HepG2 (cell line): Measurements from ENCODE around the gene NTN4. TPM values are rescaled to one million over a fixed set of nuclear protein-coding genes. Genes with fewer than 3 reads are reported as not detected.

ENCODE experiments used
- ATAC-seq: fragments of 200-7000 bp; cut with Tn5 transposase; 3 replicates; pipeline ENCODE4 v1.9.1; 2020; ENCODE audit warnings: mild to moderate bottlenecking, moderate library complexity
- BruUV-seq: library from RNA; stranded (reverse); fragments of 400-500 nt; replicated peaks from 2 replicates; lab custom pipeline; 2021; lab: Mats Ljungman, UMichigan
- CTCF ChIA-PET: fragments of 300-600 bp; formaldehyde crosslinking; extraction: SDS; loops from one replicate; lab custom pipeline; 2021; ENCODE audit warnings: low total read pairs, inconsistent platforms, low intra/inter-chr PET ratio; lab: Yijun Ruan, JAX
- POLR2A ChIA-PET: fragments of 350-600 bp; sonication (Branson Sonifier 250); formaldehyde crosslinking; loops from one replicate; lab custom pipeline; 2020; ENCODE audit warnings: antibody characterized with exemption, inconsistent platforms; lab: Yijun Ruan, JAX
- DNase-seq: peaks from one replicate; pipeline ENCODE4 v3.0.0-alpha.2; 2015; ENCODE audit warnings: low spot score
- FAIRE-seq: peaks from 3 replicates; lab custom pipeline; 2011; peaks lifted over from hg19 to GRCh38; lab: Jason Lieb, UNC
- H2AFZ ChIP-seq: one replicate; pipeline ENCODE4 v1.6.1; 2011; ENCODE audit warnings: low read length, inconsistent platforms
- H3K27ac ChIP-seq: fragments of 300-600 bp; 3 replicates; pipeline ENCODE4 v1.8.0; 2011; ENCODE audit warnings: mixed run types, mild to moderate bottlenecking, mixed read lengths, low read length, inconsistent platforms; ENCODE audit not compliant: insufficient read depth; ENCODE audit errors: extremely low read length
- H3K27me3 ChIP-seq, 2 experiments: fragments of 200-600 bp in 1 of 2; 2 replicates in 1 of 2; 3 replicates in 1 of 2; pipeline versions ENCODE4 v1.6.0 to v1.8.0; 2011; ENCODE audit warnings: low read length in 2 of 2, mild to moderate bottlenecking in 2 of 2, moderate library complexity in 2 of 2, inconsistent platforms in 1 of 2; ENCODE audit not compliant: insufficient read depth in 2 of 2, control insufficient read depth in 1 of 2
- H3K36me3 ChIP-seq, 2 experiments: fragments of 200-600 bp in 1 of 2; replicated peaks in 1 of 2; 2 replicates in 1 of 2; 3 replicates in 1 of 2; pipeline versions ENCODE4 v1.5.1 to v1.8.0; 2011; ENCODE audit warnings: low read length in 2 of 2, inconsistent platforms in 1 of 2; ENCODE audit not compliant: insufficient read depth in 2 of 2, control insufficient read depth in 1 of 2
- H3K4me1 ChIP-seq: 2 replicates; pipeline ENCODE4 v1.5.1; 2012; ENCODE audit warnings: low read length, inconsistent platforms; ENCODE audit not compliant: insufficient read depth
- H3K4me2 ChIP-seq: 2 replicates; pipeline ENCODE4 v1.6.0; 2011; ENCODE audit warnings: low read depth, low read length, inconsistent platforms
- H3K4me3 ChIP-seq, 3 experiments: fragments of 200-600 bp in 1 of 3; sonication (generic), shearing (Covaris generic) in 1 of 3; replicated peaks in 1 of 3; 2 replicates each; pipeline ENCODE4 v1.5.1; 2011 to 2016; ENCODE audit warnings: low read length in 3 of 3, inconsistent platforms in 2 of 3, low read depth in 2 of 3, mild to moderate bottlenecking in 2 of 3, control low read depth in 1 of 3, mixed read lengths in 1 of 3; ENCODE audit not compliant: insufficient read depth in 1 of 3
- H3K79me2 ChIP-seq: one replicate; pipeline ENCODE4 v1.6.1; 2011; ENCODE audit warnings: low read length, inconsistent platforms; ENCODE audit not compliant: insufficient read depth
- H3K9ac ChIP-seq: 2 replicates; pipeline ENCODE4 v1.6.0; 2011; ENCODE audit warnings: mild to moderate bottlenecking, low read depth, low read length, inconsistent platforms; ENCODE audit not compliant: insufficient read depth
- H3K9me3 ChIP-seq: 2 replicates; pipeline ENCODE4 v1.5.1; 2012; ENCODE audit warnings: mild to moderate bottlenecking, low read length
- H4K20me1 ChIP-seq: 2 replicates; pipeline ENCODE4 v1.6.0; 2011; ENCODE audit warnings: inconsistent platforms, mild to moderate bottlenecking, low read length, moderate library complexity; ENCODE audit not compliant: insufficient read depth
- ATF7 ChIP-seq, 2 experiments: fragments of 450-650 bp in 1 of 2; sonication (generic) in 1 of 2; formaldehyde crosslinking in 1 of 2; IDR thresholded peaks; 2 replicates each; pipeline versions ENCODE4 v1.4.0 to v1.6.1; 2016 to 2020; ENCODE audit warnings: antibody characterized with exemption in 1 of 2, mild to moderate bottlenecking in 1 of 2, missing genetic modification reagents in 1 of 2
- DZIP1 ChIP-seq: sonication (generic); formaldehyde crosslinking; IDR thresholded peaks from 2 replicates; pipeline ENCODE4 v1.5.0; 2020; ENCODE audit warnings: mild to moderate bottlenecking, missing genetic modification reagents
- HOXD1 ChIP-seq: sonication (generic); formaldehyde crosslinking; IDR thresholded peaks from 2 replicates; pipeline ENCODE4 v1.5.0; 2020; ENCODE audit warnings: missing genetic modification reagents
- ISL2 ChIP-seq: sonication (generic); formaldehyde crosslinking; IDR thresholded peaks from 2 replicates; pipeline ENCODE4 v1.5.0; 2020; ENCODE audit warnings: missing genetic modification reagents
- PCBP1 ChIP-seq: fragments of 200-400 bp; formaldehyde crosslinking; IDR thresholded peaks from 2 replicates; pipeline ENCODE4 v1.6.1; 2017; ENCODE audit warnings: mild to moderate bottlenecking, low read depth, low read length, borderline replicate concordance
- SRSF4 ChIP-seq: fragments of 200-400 bp; formaldehyde crosslinking; IDR thresholded peaks from one replicate; pipeline ENCODE4 v1.6.1; 2018; ENCODE audit warnings: mild to moderate bottlenecking, low read depth, low read length, moderate library complexity; ENCODE audit not compliant: poor library complexity, severe bottlenecking
- ZBTB42 ChIP-seq: sonication (generic); formaldehyde crosslinking; IDR thresholded peaks from 2 replicates; pipeline ENCODE4 v1.5.0; 2020; ENCODE audit warnings: mild to moderate bottlenecking, missing genetic modification reagents
- ZMAT3 ChIP-seq: sonication (generic); formaldehyde crosslinking; conservative IDR thresholded peaks from 2 replicates; pipeline ENCODE4 v1.7.0; 2021; ENCODE audit warnings: missing genetic modification reagents
- ZNF143 ChIP-seq: sonication (generic); formaldehyde crosslinking; IDR thresholded peaks from 2 replicates; pipeline ENCODE4 v1.4.0; 2020; ENCODE audit warnings: missing genetic modification reagents
- ZNF354B ChIP-seq: sonication (generic); formaldehyde crosslinking; IDR thresholded peaks from 2 replicates; pipeline ENCODE4 v1.8.0; 2022; ENCODE audit warnings: mild to moderate bottlenecking, missing genetic modification reagents
- ZNF629 ChIP-seq: sonication (generic); formaldehyde crosslinking; conservative IDR thresholded peaks from 2 replicates; pipeline ENCODE4 v1.5.0; 2020; ENCODE audit warnings: missing genetic modification reagents
- WGBS: methylation state at CpG from one replicate; pipeline ENCODE4 v1.1.6; 2017; ENCODE audit warnings: low lambda C conversion rate; 5-methylcytosine and 5-hydroxymethylcytosine counted together
- in situ Hi-C: cut with HindIII; loops from 2 replicates; pipeline ENCODE4 v1.10.0; 2017; ENCODE audit warnings: low pct_unique_long_range_greater_than_20kb; ENCODE audit not compliant: extremely low pct_ligation_motif_present
- intact Hi-C: fragments of 100-400 bp; cut with micrococcal nuclease; formaldehyde crosslinking; loops from one replicate; pipeline ENCODE4 v1.10.0; 2022; ENCODE audit not compliant: unreplicated experiment
- polyA plus RNA-seq, 8 experiments: library from polyadenylated mRNA; depleted of rRNA in 3 of 8; stranded (reverse) in 7 of 8; unstranded in 1 of 8; fragments of >200 nt; fragmentation: Illumina TruSeq in 4 of 8; extraction: Trizol in 4 of 8; gene quantifications; 2 replicates each; pipeline versions ENCODE4 v1.2.1 to v1.2.3, GENCODE V29; 2011 to 2016; ENCODE audit warnings: low read depth in 4 of 8, missing spikeins in 1 of 8, mixed read lengths in 1 of 8; ENCODE audit not compliant: insufficient read depth in 1 of 8
- total RNA-seq, 5 experiments: library from RNA; depleted of rRNA; stranded (reverse); fragments of >200 nt; fragmentation: Illumina TruSeq; extraction: Trizol; gene quantifications; 2 replicates each; pipeline ENCODE4 v1.2.3, GENCODE V29; 2016; ENCODE audit warnings: low read depth in 1 of 5
- TF ChIP-seq, protein P1 (sequence below): sonication (generic); formaldehyde crosslinking; IDR thresholded peaks from 2 replicates; pipeline ENCODE4 v1.4.0; 2020; ENCODE audit warnings: missing genetic modification reagents
- TF ChIP-seq, protein P2 (sequence below): sonication (generic); formaldehyde crosslinking; IDR thresholded peaks from 2 replicates; pipeline ENCODE4 v1.5.1; 2020; ENCODE audit warnings: mild to moderate bottlenecking, moderate library complexity, missing genetic modification reagents

NTN4 gene
- total and polyA plus RNA-seq, 2 of the 13 experiments (the other 11 are each of a cell fraction or from before 2014, with no cell fraction given), result 7.8 to 11.5 TPM

DNA sequence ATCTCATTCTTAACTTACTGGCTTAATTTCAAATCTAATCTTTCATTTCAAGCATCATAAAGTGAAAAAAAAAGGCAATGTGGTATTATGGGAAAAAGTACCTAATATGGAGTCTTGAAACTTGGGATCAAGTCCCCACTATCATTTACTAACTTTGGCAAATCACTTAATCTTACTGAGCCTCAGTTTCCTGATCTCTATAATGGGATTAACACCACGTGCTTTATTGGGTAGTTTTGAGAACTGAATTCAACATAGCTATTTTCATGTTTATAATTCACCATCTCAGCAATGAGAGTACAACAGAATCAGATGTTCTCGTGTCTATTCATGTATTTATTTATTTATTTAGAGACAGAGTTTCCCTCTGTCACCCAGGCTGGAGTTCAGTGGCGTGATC lies 78.3 kb downstream of the NTN4 start:
- TF ChIP-seq ZNF143 (CRISPR knock-in tag) (no peak), ZNF629 (peak; percentile 51)
- TF ChIP-seq, all 625 proteins: peak for 1
- Histone ChIP-seq H3K36me3 (no peaks in the 10 kb centered on the region; a peak in 1 of 5 replicates), H3K4me2 (no peak overlapping the region), H3K27me3 (no peaks in the 10 kb centered on the region), H3K4me1 (no peaks in the 10 kb centered on the region; the same call in 1 of the 2 replicates), H3K79me2 (no peaks in the 10 kb centered on the region), H3K4me3 (no peak overlapping the region), H4K20me1 (no peaks in the 10 kb centered on the region), H3K27ac (no peak overlapping the region), H2AFZ (no peak overlapping the region), H3K9ac (no peak overlapping the region), H3K9me3 (no peaks in the 10 kb centered on the region)
- intact Hi-C loops (loop anchor here (10.0 kb wide), 1 partner anchor 87 kb away; no protein-coding TSS in a partner anchor), in situ Hi-C loops (no loop called here)
- no peak for FAIRE-seq
- no peak for ATAC-seq
- CTCF ChIA-PET, result no interaction called here
- DNase-seq, result no peak
- POLR2A ChIA-PET, result interaction anchor here (1.2 kb wide), 1 partner anchor 26 kb away, joined by 3 read pairs; no protein-coding TSS in a partner anchor
- no TSS peak for BruUV-seq
- 90% methylated on average over 3 of the region's 3 CpGs for WGBS

DNA sequence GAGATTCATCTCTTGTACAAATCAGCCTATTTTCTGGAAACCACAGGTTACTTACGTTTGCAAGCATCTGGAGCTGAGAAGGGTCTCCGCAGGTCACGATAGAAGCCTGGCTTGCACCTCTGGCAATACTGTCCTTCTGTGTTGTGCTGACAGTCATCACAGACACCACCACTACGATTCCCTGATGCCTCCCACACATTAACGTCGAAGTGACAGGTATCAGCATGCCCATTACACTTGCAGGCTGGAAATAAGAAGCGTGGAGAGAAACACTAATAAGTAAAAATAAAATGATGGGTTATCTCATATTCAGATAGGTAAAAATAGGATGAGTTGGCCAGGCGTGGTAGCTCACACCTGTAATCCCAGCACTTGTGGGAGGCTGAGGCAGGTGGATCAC lies 80.2 kb downstream of the NTN4 start:
- in situ Hi-C loops, result no loop called here
- Histone ChIP-seq H4K20me1 (no peaks in the 10 kb centered on the region), H3K27me3 (no peaks in the 10 kb centered on the region), H2AFZ (no peak overlapping the region), H3K27ac (no peak overlapping the region), H3K36me3 (no peaks in the 10 kb centered on the region; a peak in 1 of 5 replicates), H3K4me1 (no peaks in the 10 kb centered on the region), H3K4me2 (no peak overlapping the region), H3K79me2 (no peaks in the 10 kb centered on the region), H3K4me3 (no peak overlapping the region), H3K9ac (no peak overlapping the region), H3K9me3 (no peaks in the 10 kb centered on the region)
- ATAC-seq (no peak), DNase-seq (no peak), FAIRE-seq (no peak)
- POLR2A ChIA-PET, result no interaction called here
- CTCF ChIA-PET, result no interaction called here
- 90% methylated on average over 8 of the region's 8 CpGs for WGBS
- intact Hi-C loops, result loop anchor here (10.0 kb wide), 1 partner anchor 86 kb away; no protein-coding TSS in a partner anchor
- BruUV-seq, result no TSS peak
- TF ChIP-seq ZNF354B (CRISPR knock-in tag) (no peak), SRSF4 (no peak), ZBTB42 (no peak), ZMAT3 (no peak), ISL2 (CRISPR knock-in tag) (no peak), HOXD1 (CRISPR knock-in tag) (no peak), PCBP1 (no peak), ATF7 (IDR thresholded peaks at IDR 0.05) (no peak), ATF7 (CRISPR knock-in tag; IDR thresholded peaks at IDR 0.05) (no peak), DZIP1 (no peak)
- TF ChIP-seq, protein P1, sequence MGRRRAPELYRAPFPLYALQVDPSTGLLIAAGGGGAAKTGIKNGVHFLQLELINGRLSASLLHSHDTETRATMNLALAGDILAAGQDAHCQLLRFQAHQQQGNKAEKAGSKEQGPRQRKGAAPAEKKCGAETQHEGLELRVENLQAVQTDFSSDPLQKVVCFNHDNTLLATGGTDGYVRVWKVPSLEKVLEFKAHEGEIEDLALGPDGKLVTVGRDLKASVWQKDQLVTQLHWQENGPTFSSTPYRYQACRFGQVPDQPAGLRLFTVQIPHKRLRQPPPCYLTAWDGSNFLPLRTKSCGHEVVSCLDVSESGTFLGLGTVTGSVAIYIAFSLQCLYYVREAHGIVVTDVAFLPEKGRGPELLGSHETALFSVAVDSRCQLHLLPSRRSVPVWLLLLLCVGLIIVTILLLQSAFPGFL (CRISPR knock-in tag), result no peak
- TF ChIP-seq, protein P2, sequence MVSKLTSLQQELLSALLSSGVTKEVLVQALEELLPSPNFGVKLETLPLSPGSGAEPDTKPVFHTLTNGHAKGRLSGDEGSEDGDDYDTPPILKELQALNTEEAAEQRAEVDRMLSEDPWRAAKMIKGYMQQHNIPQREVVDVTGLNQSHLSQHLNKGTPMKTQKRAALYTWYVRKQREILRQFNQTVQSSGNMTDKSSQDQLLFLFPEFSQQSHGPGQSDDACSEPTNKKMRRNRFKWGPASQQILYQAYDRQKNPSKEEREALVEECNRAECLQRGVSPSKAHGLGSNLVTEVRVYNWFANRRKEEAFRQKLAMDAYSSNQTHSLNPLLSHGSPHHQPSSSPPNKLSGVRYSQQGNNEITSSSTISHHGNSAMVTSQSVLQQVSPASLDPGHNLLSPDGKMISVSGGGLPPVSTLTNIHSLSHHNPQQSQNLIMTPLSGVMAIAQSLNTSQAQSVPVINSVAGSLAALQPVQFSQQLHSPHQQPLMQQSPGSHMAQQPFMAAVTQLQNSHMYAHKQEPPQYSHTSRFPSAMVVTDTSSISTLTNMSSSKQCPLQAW, result no peak
